Lung (tissue), 12 donors: Measurements from ENCODE around the gene ARHGAP27. TPM values are rescaled to one million over a fixed set of nuclear protein-coding genes. Genes with fewer than 3 reads are reported as not detected.

Experiments
- ATAC-seq: fragments of 200-7000 bp; cut with Tn5 transposase; one replicate; pipeline ENCODE4 v1.9.1; 2020; ENCODE audit warnings: moderate number of reproducible peaks; ENCODE audit not compliant: insufficient read depth, low FRiP score
- DNase-seq, 3 donors: peaks; one replicate each; pipeline ENCODE4 v3.0.0-alpha.2; 2013 to 2017
- H3K27ac ChIP-seq, 2 donors: one replicate each; pipeline ENCODE4 v1.5.1; 2013; ENCODE audit warnings: mild to moderate bottlenecking in 2 of 2, moderate library complexity in 2 of 2, control low read depth in 1 of 2, inconsistent platforms in 1 of 2, low read depth in 1 of 2, low read length in 1 of 2
- H3K27me3 ChIP-seq, 3 donors: one replicate each; pipeline ENCODE4 v1.5.1; 2013; ENCODE audit warnings: low read length in 2 of 3; ENCODE audit not compliant: control insufficient read depth in 3 of 3, insufficient read depth in 3 of 3
- H3K36me3 ChIP-seq, 4 donors: one replicate each; pipeline ENCODE4 v1.5.1; 2013; ENCODE audit warnings: low read length in 4 of 4, mild to moderate bottlenecking in 1 of 4, moderate library complexity in 1 of 4; ENCODE audit not compliant: control insufficient read depth in 4 of 4, insufficient read depth in 4 of 4
- H3K4me1 ChIP-seq, 5 donors: one replicate each; pipeline ENCODE4 v1.5.1; 2013; ENCODE audit warnings: low read length in 5 of 5, mild to moderate bottlenecking in 2 of 5, moderate library complexity in 1 of 5; ENCODE audit not compliant: control insufficient read depth in 5 of 5, insufficient read depth in 5 of 5
- H3K4me3 ChIP-seq: one replicate; pipeline ENCODE4 v1.5.1; 2013; ENCODE audit warnings: mild to moderate bottlenecking, control low read depth, moderate library complexity
- H3K9ac ChIP-seq, 2 donors: one replicate each; pipeline ENCODE4 v1.5.1; 2013; ENCODE audit warnings: low read length in 2 of 2, control low read depth in 1 of 2; ENCODE audit not compliant: insufficient read depth in 1 of 2
- H3K9me3 ChIP-seq, 4 donors: one replicate each; pipeline ENCODE4 v1.5.1; 2013; ENCODE audit warnings: low read length in 3 of 4, mild to moderate bottlenecking in 1 of 4, moderate library complexity in 1 of 4; ENCODE audit not compliant: control insufficient read depth in 4 of 4, insufficient read depth in 3 of 4
- CTCF ChIP-seq: IDR thresholded peaks from 2 replicates; pipeline ENCODE4 v1.5.1; 2012; ENCODE audit warnings: mild to moderate bottlenecking; ENCODE audit errors: control extremely low read depth, extremely low read depth
- WGBS, 2 donors: extraction: QIAGEN DNeasy Blood & Tissue Kit; methylation state at CpG; one replicate each; pipeline ENCODE4 v1.1.7; 2013; 5-methylcytosine and 5-hydroxymethylcytosine counted together
- polyA plus RNA-seq, 2 donors: library from polyadenylated mRNA; stranded (reverse); fragments of 200-250 nt; gene quantifications; one replicate each; pipeline ENCODE4 v1.2.1, GENCODE V29; 2013
- total RNA-seq, 2 donors: library from RNA; depleted of rRNA in 1 of 2; stranded (reverse); fragments of >200 nt in 1 of 2; gene quantifications; one replicate each; pipeline ENCODE4 v1.2.1, GENCODE V29; 2014 to 2021
- donor health status: control.
- donor health status: control.
- donor health status: Bipolar disorder and iron deficiency.
- donor health status: healthy.
- donor health status: DM: yes; HTN: yes; CAD: no.

ARHGAP27 gene
- total and polyA plus RNA-seq, 4 donors = 42.4 to 85.8 (median 61.8) TPM

- H3K4me3 ChIP-seq = no peak overlapping the region
- ATAC-seq (no peak), DNase-seq (no peak)
- no peaks in the 10 kb centered on the region for H3K9me3 ChIP-seq
- no peak overlapping the region for H3K27ac ChIP-seq
- H3K36me3 ChIP-seq = no peaks in the 10 kb centered on the region
- WGBS, 2 donors = 96 to 99% methylated on average over 7 of the region's 7 CpGs
- peaks cover 0 to 8% (median 5%) of the 10 kb centered on the region in 5 donors for H3K4me1 ChIP-seq
- H3K9ac ChIP-seq = no peak overlapping the region
- no peaks in the 10 kb centered on the region for H3K27me3 ChIP-seq
- TF ChIP-seq CTCF = no peak
Measured at GRCh38 chr17:45367216-45367615, 65.5 kb downstream of the ARHGAP27 start.

- Histone ChIP-seq H3K9me3 (no peaks in the 10 kb centered on the region), H3K27ac (no peak overlapping the region), H3K27me3 (no peaks in the 10 kb centered on the region), H3K36me3 (no peaks in the 10 kb centered on the region), H3K9ac (no peak overlapping the region), H3K4me1 (peaks cover 0 to 6% (median 5%) of the 10 kb centered on the region in 5 donors), H3K4me3 (no peak overlapping the region)
- DNase-seq (no peak), ATAC-seq (no peak)
- TF ChIP-seq CTCF = no peak
- WGBS, 2 donors = 92 to 95% methylated on average over 6 of the region's 6 CpGs
Measured at GRCh38 chr17:45366691-45367090, 66.0 kb downstream of the ARHGAP27 start.

- Histone ChIP-seq H3K9ac (no peak overlapping the region), H3K4me3 (no peak overlapping the region), H3K9me3 (no peaks in the 10 kb centered on the region), H3K36me3 (no peaks in the 10 kb centered on the region), H3K4me1 (peaks cover 0 to 6% (median 0%) of the 10 kb centered on the region in 5 donors), H3K27ac (no peak overlapping the region), H3K27me3 (no peaks in the 10 kb centered on the region)
- ATAC-seq (no peak), DNase-seq (no peak)
- TF ChIP-seq CTCF = no peak
- WGBS, 2 donors = 74 to 88% methylated on average over 3 of the region's 3 CpGs
Measured at GRCh38 chr17:45366049-45366448, 66.6 kb downstream of the ARHGAP27 start.
